GM12878 (cell line): ENCODE results near the gene CHIT1. TPM values are rescaled to one million over a fixed set of nuclear protein-coding genes. Genes with fewer than 3 reads are reported as not detected.
A peak's percentile ranks its signal among the peaks of the same experiment; 100 is the strongest.

Experiments
- ASH2L ChIP-seq: fragments of 300-600, 200-600 bp; sonication (generic); IDR thresholded peaks from 2 replicates; pipeline ENCODE4 v1.6.1; 2017; ENCODE audit warnings: low read depth, mild to moderate bottlenecking, borderline replicate concordance
- CHD1 ChIP-seq: IDR thresholded peaks from 2 replicates; pipeline ENCODE4 v1.6.1; 2012; ENCODE audit warnings: low read depth, low read length, improper control_type of control experiment
- GABPA ChIP-seq: IDR thresholded peaks from 2 replicates; pipeline ENCODE4 v1.6.1; 2014; ENCODE audit warnings: antibody characterized with exemption, low read depth, mild to moderate bottlenecking, inconsistent platforms
- JUNB ChIP-seq: IDR thresholded peaks from 2 replicates; pipeline ENCODE4 v1.6.1; 2016; ENCODE audit warnings: antibody characterized with exemption, mild to moderate bottlenecking
- MEF2B ChIP-seq: fragments of 450-650 bp; IDR thresholded peaks from 2 replicates; pipeline ENCODE4 v1.6.1; 2018; ENCODE audit warnings: mild to moderate bottlenecking, moderate library complexity; ENCODE audit not compliant: partially characterized antibody, poor library complexity, severe bottlenecking
- MTA2 ChIP-seq: fragments of 450-650 bp; IDR thresholded peaks from 2 replicates; pipeline ENCODE4 v1.6.1; 2016; ENCODE audit warnings: low read depth, mild to moderate bottlenecking, moderate library complexity
- MXI1 ChIP-seq: fragments of 150-350 bp; IDR thresholded peaks from 2 replicates; pipeline ENCODE4 v1.6.1; 2011; ENCODE audit warnings: low read depth, mild to moderate bottlenecking, inconsistent platforms, low read length, improper control_type of control experiment
- NR2C2 ChIP-seq: IDR thresholded peaks from 2 replicates; pipeline ENCODE4 v1.6.1; 2011; ENCODE audit warnings: borderline replicate concordance, low read depth; ENCODE audit not compliant: control insufficient read depth, insufficient read length
- NRF1 ChIP-seq: conservative IDR thresholded peaks from 2 replicates; pipeline ENCODE4 v1.6.1; 2011; ENCODE audit warnings: mild to moderate bottlenecking, low read depth, low read length, improper control_type of control experiment
- PRDM15 ChIP-seq: fragments of 450-650 bp; formaldehyde crosslinking; IDR thresholded peaks from 2 replicates; pipeline ENCODE4 v1.4.0; 2020; ENCODE audit warnings: mild to moderate bottlenecking, moderate library complexity
- RELA ChIP-seq: fragments of 450-650 bp; IDR thresholded peaks from 2 replicates; pipeline ENCODE4 v1.8.0; 2014; ENCODE audit warnings: borderline replicate concordance; ENCODE audit not compliant: partially characterized antibody
- SREBF2 ChIP-seq: IDR thresholded peaks from 2 replicates; pipeline ENCODE4 v1.6.1; 2012; ENCODE audit warnings: mild to moderate bottlenecking, low read length
- YBX1 ChIP-seq: fragments of 450-650 bp; IDR thresholded peaks from 2 replicates; pipeline ENCODE4 v1.6.1; 2016; ENCODE audit warnings: antibody characterized with exemption
- ZBTB4 ChIP-seq: fragments of 450-650 bp; formaldehyde crosslinking; IDR thresholded peaks from 2 replicates; pipeline ENCODE4 v1.4.0; 2022; ENCODE audit warnings: mild to moderate bottlenecking, moderate library complexity
- ZNF24 ChIP-seq: fragments of 450-650 bp; IDR thresholded peaks from 2 replicates; pipeline ENCODE4 v1.6.1; 2017; ENCODE audit warnings: antibody characterized with exemption, mild to moderate bottlenecking
- ZNF687 ChIP-seq: fragments of 450-650 bp; IDR thresholded peaks from 2 replicates; pipeline ENCODE4 v1.6.1; 2017; ENCODE audit warnings: mild to moderate bottlenecking, moderate library complexity
- polyA plus RNA-seq, 11 experiments: library from polyadenylated mRNA; depleted of rRNA in 4 of 11; unstranded in 6 of 11; stranded (reverse) in 5 of 11; fragments of >200 nt; fragmentation: Nextera tagmentation in 4 of 11; fragmentation: Illumina TruSeq in 1 of 11; extraction: Ambion mirVana in 4 of 11; extraction: Trizol in 1 of 11; gene quantifications; 1 replicate in 1 of 11; 2 replicates in 10 of 11; pipeline versions ENCODE4 v1.2.1 to v1.2.3, GENCODE V29; 2011 to 2016; ENCODE audit warnings: inconsistent platforms in 2 of 11, missing spikeins in 2 of 11, low read depth in 1 of 11
- total RNA-seq, 4 experiments: library from RNA; depleted of rRNA in 3 of 4; stranded (reverse); fragments of >200 nt in 3 of 4; fragmentation: Illumina TruSeq in 1 of 4; extraction: Trizol in 1 of 4; gene quantifications; 2 replicates each; pipeline versions ENCODE4 v1.2.1 to v1.2.3, GENCODE V29; 2013 to 2021
- TF ChIP-seq, protein P1 (sequence below): fragments of 450-650 bp; IDR thresholded peaks from 2 replicates; pipeline ENCODE4 v1.6.1; 2018; ENCODE audit warnings: mild to moderate bottlenecking, low read depth, moderate library complexity; ENCODE audit not compliant: partially characterized antibody

CHIT1 gene
- total and polyA plus RNA-seq, 10 of the 15 experiments (the other 5 are each of a cell fraction or from before 2014, with no cell fraction given) = 0.02 to 2.1 (median 0.76) TPM

- no peak for TF ChIP-seq MXI1
- TF ChIP-seq ZNF687 = 0 out of 2 replicates have a peak, but pooled peaks have one; percentile 21
- peak; percentile 22 for TF ChIP-seq MEF2B
- peak; percentile 20; the same call in 1 of the 2 replicates for TF ChIP-seq MTA2
- TF ChIP-seq GABPA = no peak
- no peak for TF ChIP-seq SREBF2
- TF ChIP-seq NRF1 = no peak
- TF ChIP-seq, protein P1, sequence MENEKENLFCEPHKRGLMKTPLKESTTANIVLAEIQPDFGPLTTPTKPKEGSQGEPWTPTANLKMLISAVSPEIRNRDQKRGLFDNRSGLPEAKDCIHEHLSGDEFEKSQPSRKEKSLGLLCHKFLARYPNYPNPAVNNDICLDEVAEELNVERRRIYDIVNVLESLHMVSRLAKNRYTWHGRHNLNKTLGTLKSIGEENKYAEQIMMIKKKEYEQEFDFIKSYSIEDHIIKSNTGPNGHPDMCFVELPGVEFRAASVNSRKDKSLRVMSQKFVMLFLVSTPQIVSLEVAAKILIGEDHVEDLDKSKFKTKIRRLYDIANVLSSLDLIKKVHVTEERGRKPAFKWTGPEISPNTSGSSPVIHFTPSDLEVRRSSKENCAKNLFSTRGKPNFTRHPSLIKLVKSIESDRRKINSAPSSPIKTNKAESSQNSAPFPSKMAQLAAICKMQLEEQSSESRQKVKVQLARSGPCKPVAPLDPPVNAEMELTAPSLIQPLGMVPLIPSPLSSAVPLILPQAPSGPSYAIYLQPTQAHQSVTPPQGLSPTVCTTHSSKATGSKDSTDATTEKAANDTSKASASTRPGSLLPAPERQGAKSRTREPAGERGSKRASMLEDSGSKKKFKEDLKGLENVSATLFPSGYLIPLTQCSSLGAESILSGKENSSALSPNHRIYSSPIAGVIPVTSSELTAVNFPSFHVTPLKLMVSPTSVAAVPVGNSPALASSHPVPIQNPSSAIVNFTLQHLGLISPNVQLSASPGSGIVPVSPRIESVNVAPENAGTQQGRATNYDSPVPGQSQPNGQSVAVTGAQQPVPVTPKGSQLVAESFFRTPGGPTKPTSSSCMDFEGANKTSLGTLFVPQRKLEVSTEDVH = no peak
- TF ChIP-seq NR2C2 = no peak
- TF ChIP-seq RELA = no peak
- no peak for TF ChIP-seq CHD1
- TF ChIP-seq PRDM15 (CRISPR knock-in tag) = no peak
- no peak for TF ChIP-seq ZBTB4
- no peak for TF ChIP-seq ASH2L
- TF ChIP-seq YBX1 = no peak
- no peak for TF ChIP-seq ZNF24
- TF ChIP-seq JUNB = no peak
Observed at GRCh38 chr1:203263496-203263895, 34.0 kb upstream of the CHIT1 start (continued).
